Bone marrow (tissue), 2 donors: Measurements from ENCODE around the gene UVRAG.
"Not testable (repeated sequence)": the region's sequence is repeated elsewhere in the genome, so short reads cannot be mapped to it uniquely, and the experiment has no call there.

ENCODE experiments used
- DNase-seq, 2 donors: peaks; one replicate each; lab custom pipeline; 2025; lab: John Stamatoyannopoulos, UW

The UVRAG gene

GRCh38 chr11:76025817-76026216, 210.8 kb downstream of the UVRAG start:
- no peak for DNase-seq

GRCh38 chr11:76026281-76026680, 211.3 kb downstream of the UVRAG start:
- no peak for DNase-seq

- no peak for DNase-seq
Measured at GRCh38 chr11:76026862-76027261, 211.9 kb downstream of the UVRAG start.

GRCh38 chr11:76030286-76030685, 215.3 kb downstream of the UVRAG start:
- no peak for DNase-seq

- no peak for DNase-seq
Measured at GRCh38 chr11:76030968-76031590, 216.1 kb downstream of the UVRAG start.

GRCh38 chr11:76033699-76034098, 218.7 kb downstream of the UVRAG start:
- DNase-seq: no peak

GRCh38 chr11:76035020-76035419, 220.0 kb downstream of the UVRAG start:
- no peak for DNase-seq

- no peak for DNase-seq
Measured at GRCh38 chr11:76038608-76039007, 223.6 kb downstream of the UVRAG start.

- DNase-seq: no peak
Measured at GRCh38 chr11:76041208-76041607, 226.2 kb downstream of the UVRAG start.

GRCh38 chr11:76044750-76045320, 229.8 kb downstream of the UVRAG start:
- DNase-seq: no peak

GRCh38 chr11:76047231-76047630, 232.2 kb downstream of the UVRAG start:
- no peak for DNase-seq

- DNase-seq: no peak
Measured at GRCh38 chr11:76047766-76048165, 232.8 kb downstream of the UVRAG start.

GRCh38 chr11:76048763-76049162, 233.8 kb downstream of the UVRAG start:
- no peak for DNase-seq

- no peak for DNase-seq
Measured at GRCh38 chr11:76049511-76049910, 234.5 kb downstream of the UVRAG start.

- DNase-seq: no peak
Measured at GRCh38 chr11:76051937-76052336, 236.9 kb downstream of the UVRAG start.

GRCh38 chr11:76054330-76054729, 239.3 kb downstream of the UVRAG start:
- DNase-seq: no peak

GRCh38 chr11:76056876-76057275, 241.9 kb downstream of the UVRAG start:
- no peak for DNase-seq

GRCh38 chr11:76060475-76061036, 245.5 kb downstream of the UVRAG start:
- not testable (repeated sequence) for DNase-seq

GRCh38 chr11:76062733-76063132, 247.7 kb downstream of the UVRAG start:
- DNase-seq: no peak

GRCh38 chr11:76064192-76064591, 249.2 kb downstream of the UVRAG start:
- no peak for DNase-seq

GRCh38 chr11:76067099-76067498, 252.1 kb downstream of the UVRAG start:
- DNase-seq: no peak

- DNase-seq: no peak
Measured at GRCh38 chr11:76069001-76069400, 254.0 kb downstream of the UVRAG start.

- DNase-seq: no peak
Measured at GRCh38 chr11:76071090-76071489, 256.1 kb downstream of the UVRAG start.

- no peak for DNase-seq
Measured at GRCh38 chr11:76073724-76074123, 258.7 kb downstream of the UVRAG start.
